Adrenal gland (tissue), 12 donors: ENCODE data around the gene RALGPS1. TPM values are rescaled to one million over a fixed set of nuclear protein-coding genes. Genes with fewer than 3 reads are reported as not detected.
A peak's percentile ranks its signal among the peaks of the same experiment; 100 is the strongest.

Experiments used
- DNase-seq, 7 donors: peaks; one replicate each; pipeline ENCODE4 v3.0.0-alpha.2; 2019 to 2020
- H3K27ac ChIP-seq, 5 donors: fragments of 200-600 bp; sonication (generic) in 4 of 5; 1 replicate in 3 of 5; 2 replicates in 2 of 5; pipeline versions ENCODE4 v1.5.1 to v1.8.0; 2016 to 2020; ENCODE audit warnings: mild to moderate bottlenecking in 1 of 5
- H3K27me3 ChIP-seq: fragments of 200-600 bp; 2 replicates; pipeline ENCODE4 v1.8.0; 2021
- H3K36me3 ChIP-seq, 2 donors: fragments of 200-600 bp; replicated peaks in 1 of 2; 1 replicate in 1 of 2; 2 replicates in 1 of 2; pipeline versions ENCODE4 v1.5.1 to v1.8.0; 2018 to 2022
- H3K4me1 ChIP-seq, 2 donors: fragments of 200-600 bp; replicated peaks in 1 of 2; 1 replicate in 1 of 2; 2 replicates in 1 of 2; pipeline versions ENCODE4 v1.5.1 to v1.8.0; 2018 to 2021
- H3K4me3 ChIP-seq, 4 donors: fragments of 200-600 bp; sonication (generic) in 3 of 4; one replicate each; pipeline ENCODE4 v1.5.1; 2016 to 2018
- H3K9me3 ChIP-seq, 3 donors: fragments of 200-600 bp; sonication (generic) in 1 of 3; replicated peaks in 1 of 3; 1 replicate in 2 of 3; 2 replicates in 1 of 3; pipeline versions ENCODE4 v1.5.1 to v1.8.0; 2016 to 2021
- CTCF ChIP-seq, 6 experiments: fragments of 450-650 bp in 4 of 6; fragments of 200-600 bp in 2 of 6; sonication (generic) in 1 of 6; IDR thresholded peaks; 1 replicate in 5 of 6; 2 replicates in 1 of 6; pipeline versions ENCODE4 v1.5.1 to v1.8.0; 2016 to 2021; ENCODE audit warnings: antibody characterized with exemption in 6 of 6, mild to moderate bottlenecking in 2 of 6, moderate library complexity in 1 of 6
- POLR2A ChIP-seq, 2 donors: fragments of 450-650 bp; IDR thresholded peaks; one replicate each; pipeline ENCODE4 v1.6.1; 2017; ENCODE audit warnings: antibody characterized with exemption in 2 of 2, mild to moderate bottlenecking in 2 of 2, moderate library complexity in 1 of 2
- WGBS, 4 donors: extraction: QIAGEN DNeasy Blood & Tissue Kit in 2 of 4; methylation state at CpG; one replicate each; pipeline versions ENCODE4 v1.1.5 to v1.1.7; 2013 to 2017; 5-methylcytosine and 5-hydroxymethylcytosine counted together
- intact Hi-C, 2 donors: fragments of 100-400 bp; cut with DNase I; formaldehyde crosslinking; loops; one replicate each; pipeline versions ENCODE4 v1.14.1 to v1.15.0; 2022 to 2023
- polyA plus RNA-seq, 3 donors: library from polyadenylated mRNA; stranded (reverse); fragments of 200-250 nt in 2 of 3; fragments of 350-450 nt in 1 of 3; fragmentation: Illumina TruSeq in 1 of 3; extraction: RNeasy Lipid Tissue Mini Kit (QIAGEN cat#74804) in 1 of 3; gene quantifications; one replicate each; pipeline ENCODE4 v1.2.3, GENCODE V29; 2013 to 2014
- total RNA-seq, 9 donors: library from RNA; depleted of rRNA in 4 of 9; stranded (reverse); fragments of >200 nt in 4 of 9; fragments of 120-200 nt in 1 of 9; fragmentation: NEBNext Ultra II Directional in 1 of 9; extraction: Animal tissue kit (Norgen Biotek cat#: 25700) in 1 of 9; gene quantifications; one replicate each; pipeline versions ENCODE4 v1.1.0 to v1.2.4, GENCODE V29; 2013 to 2023
- donor health status: healthy with polysubstance abuse.
- donor health status: Bipolar disorder and iron deficiency.
- donor health status: DM: yes; HTN: yes; CAD: no.
- donor health status: DM: no; HTN: no; CAD: no.
- donor health status: DM: no; HTN: no; CAD: no.
- donor health status: DM: yes; HTN: yes; CAD: no.

Gene RALGPS1
- total and polyA plus RNA-seq, 12 donors = 2.8 to 9.9 (median 5.1) TPM

DNA sequence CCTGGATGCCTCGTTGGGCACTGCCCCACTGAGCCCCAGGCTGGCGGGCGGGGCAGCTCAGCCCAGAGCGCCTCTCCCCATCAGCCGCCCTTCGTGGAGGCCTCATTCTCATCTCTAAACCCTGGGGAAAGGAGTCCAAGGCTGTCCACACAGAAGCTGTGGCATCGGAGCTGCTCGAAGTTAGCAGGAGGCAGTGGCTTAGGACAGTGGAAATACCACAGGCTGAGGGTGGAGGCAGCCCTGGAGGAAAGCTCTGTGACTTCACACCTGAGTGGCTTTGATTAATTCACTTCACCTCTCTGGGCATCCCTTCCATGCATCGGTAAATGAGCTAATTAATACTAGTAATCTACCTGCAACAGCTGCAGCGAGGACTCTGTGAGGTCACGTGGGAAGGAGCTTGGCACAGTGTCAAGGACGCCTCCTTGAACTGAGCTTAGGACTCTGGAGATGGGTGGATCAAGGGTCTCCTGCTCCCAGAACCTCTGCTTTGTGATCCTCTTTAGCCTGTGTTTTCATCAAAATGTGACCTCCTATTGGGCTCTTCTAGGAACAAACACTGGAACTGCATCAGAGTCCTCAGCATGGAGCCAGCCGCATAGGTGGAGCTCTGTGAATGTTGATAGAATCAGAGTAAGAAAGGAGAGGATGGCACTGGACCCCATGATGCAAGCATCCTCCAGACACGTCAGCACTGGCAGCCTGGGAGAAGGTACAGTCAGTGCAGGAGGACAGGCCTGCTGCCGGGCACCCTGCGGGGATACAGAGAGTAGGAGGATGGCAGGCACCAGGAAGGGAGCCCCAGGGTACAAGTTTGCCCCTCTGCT is 208.7 kb downstream of the RALGPS1 start:
- peak overlapping the region in 1 of 4 donors; percentile 41 for H3K4me3 ChIP-seq
- peak overlapping the region in 4 of 5 donors; percentile 51 to 86 (median 64) for H3K27ac ChIP-seq
- no peaks in the 10 kb centered on the region for H3K9me3 ChIP-seq
- no peaks in the 10 kb centered on the region for H3K36me3 ChIP-seq
- 27 to 41% (median 29%) methylated on average over 9 to 16 of the region's 16 CpGs for WGBS, 4 donors
- H3K4me1 ChIP-seq = peaks cover 19 to 30% of the 10 kb centered on the region in 2 donors
- no peak for TF ChIP-seq POLR2A (IDR thresholded peaks at IDR 0.05)
- H3K27me3 ChIP-seq = no peaks in the 10 kb centered on the region
- intact Hi-C loops = loop anchor here in 1 of 2 donors (10.0 kb wide), 1 partner anchor 72 kb away; no protein-coding TSS in a partner anchor
- peak; percentile 33 to 86 (median 44) for DNase-seq

DNA sequence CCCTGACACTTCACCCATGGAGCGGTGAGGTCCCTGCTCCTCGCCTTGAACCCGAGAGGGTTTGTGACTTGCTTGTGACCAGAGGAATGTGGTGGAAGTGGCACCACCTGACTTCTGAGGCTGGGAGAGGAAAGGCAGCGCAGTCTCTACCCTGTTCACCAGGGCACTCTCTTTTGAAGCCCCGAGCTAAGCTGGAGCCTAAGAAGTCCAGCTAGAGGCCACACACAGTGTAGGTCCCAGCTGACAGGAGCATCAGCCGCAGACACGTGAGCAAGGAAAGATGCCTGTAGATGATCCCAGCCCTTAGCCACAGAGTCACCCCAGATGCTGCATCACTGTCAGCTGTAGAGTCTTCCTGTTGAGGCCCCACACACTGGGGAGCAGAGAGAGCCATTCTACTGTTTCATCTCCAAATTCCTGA is 209.5 kb downstream of the RALGPS1 start:
- intact Hi-C loops = loop anchor here in 1 of 2 donors (10.0 kb wide), 1 partner anchor 71 kb away; no protein-coding TSS in a partner anchor
- peaks cover 19 to 36% of the 10 kb centered on the region in 2 donors for H3K4me1 ChIP-seq
- no peak overlapping the region for H3K4me3 ChIP-seq
- no peak for DNase-seq
- H3K36me3 ChIP-seq = no peaks in the 10 kb centered on the region
- H3K27me3 ChIP-seq = no peaks in the 10 kb centered on the region
- no peaks in the 10 kb centered on the region for H3K9me3 ChIP-seq
- WGBS, 4 donors = 93 to 100% (median 96%) methylated on average over 1 to 7 of the region's 7 CpGs
- TF ChIP-seq CTCF (IDR thresholded peaks at IDR 0.05) = no peak
- no peak for TF ChIP-seq POLR2A (IDR thresholded peaks at IDR 0.05)
- H3K27ac ChIP-seq = peak overlapping the region in 1 of 5 donors; percentile 86

- no peaks in the 10 kb centered on the region for H3K27me3 ChIP-seq
- no peak for DNase-seq
- H3K27ac ChIP-seq = no peak overlapping the region
- TF ChIP-seq CTCF (IDR thresholded peaks at IDR 0.05) (no peak), POLR2A (IDR thresholded peaks at IDR 0.05) (no peak)
- WGBS, 4 donors = 92 to 100% (median 98%) methylated on average over 2 of the region's 2 CpGs
- H3K36me3 ChIP-seq = no peaks in the 10 kb centered on the region
- peaks cover 19 to 43% of the 10 kb centered on the region in 2 donors for H3K4me1 ChIP-seq
- H3K4me3 ChIP-seq = no peak overlapping the region
- H3K9me3 ChIP-seq = no peaks in the 10 kb centered on the region
- intact Hi-C loops = loop anchor here in 1 of 2 donors (10.0 kb wide), 1 partner anchor 70 kb away; no protein-coding TSS in a partner anchor
Observed at GRCh38 chr9:127124792-127125191, 210.2 kb downstream of the RALGPS1 start.

GRCh38 chr9:127126971-127127370 is 212.4 kb downstream of the RALGPS1 start:
- DNase-seq = no peak
- TF ChIP-seq CTCF (IDR thresholded peaks at IDR 0.05) (no peak), POLR2A (IDR thresholded peaks at IDR 0.05) (no peak)
- peak overlapping the region in 1 of 5 donors; percentile 13 for H3K27ac ChIP-seq
- no peaks in the 10 kb centered on the region for H3K27me3 ChIP-seq
- peaks cover 14 to 31% of the 10 kb centered on the region in 2 donors for H3K4me1 ChIP-seq
- H3K4me3 ChIP-seq = no peak overlapping the region
- intact Hi-C loops = loop anchor here in 1 of 2 donors (10.0 kb wide), 1 partner anchor 68 kb away; no protein-coding TSS in a partner anchor
- no peaks in the 10 kb centered on the region for H3K9me3 ChIP-seq
- no peaks in the 10 kb centered on the region for H3K36me3 ChIP-seq
- 68 to 89% (median 79%) methylated on average over 1 of the region's 1 CpG for WGBS, 4 donors
